ENCODE measurements around the gene TMF1. TPM values are rescaled to one million over a fixed set of nuclear protein-coding genes. Genes with fewer than 3 reads are reported as not detected.

The TMF1 gene
- polyA plus RNA-seq, 1 of the 3 experiments (the other 2 are of a cell fraction) = 3.2 TPM

DNA sequence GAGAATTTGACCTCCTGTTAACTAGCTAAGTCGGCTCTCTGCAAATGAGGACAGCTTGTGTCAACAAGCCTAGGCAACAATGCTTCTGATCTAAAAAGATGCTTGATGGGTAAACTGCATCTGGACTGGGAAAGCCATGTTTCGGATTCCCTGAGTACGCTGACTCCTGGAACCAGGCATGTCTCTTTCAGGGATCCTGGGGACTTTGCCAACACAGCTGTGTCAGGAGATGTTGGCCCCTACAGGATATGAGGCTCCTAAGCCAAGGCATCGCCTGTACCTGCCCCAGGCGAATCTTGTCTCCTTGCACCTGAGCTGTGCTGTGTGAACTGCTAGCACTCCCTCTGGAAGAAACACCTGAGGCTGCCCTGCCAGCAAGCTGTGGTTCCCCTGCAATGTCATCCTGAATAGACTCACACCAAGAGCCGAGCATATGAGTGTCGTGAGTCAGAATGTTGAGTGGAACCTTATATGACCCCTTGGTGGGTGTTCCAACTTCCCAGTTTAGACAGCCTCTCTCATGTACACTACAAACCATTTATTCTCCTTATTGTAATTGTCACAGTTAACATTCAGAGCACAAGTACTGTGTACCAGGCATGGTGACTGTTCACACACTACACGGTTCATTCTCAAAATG lies 55.7 kb downstream of the TMF1 start:
- Histone ChIP-seq H4K20me1 (ENCODE audit: insufficient read depth) (no peaks in the 10 kb centered on the region), H3K79me2 (ENCODE audit: insufficient read depth) (no peaks in the 10 kb centered on the region), H3K9ac (no peak overlapping the region), H3F3A (replicated peaks; ENCODE audit: insufficient read depth) (no peaks in the 10 kb centered on the region), H3K4me2 (no peak overlapping the region), H2AFZ (ENCODE audit: low read depth) (no peak overlapping the region), H3K36me3 (replicated peaks in 1 of 2; ENCODE audit: control insufficient read depth in 1 of 2, insufficient read depth in 2 of 2, low read length in 1 of 2) (peaks cover 35 to 51% of the 10 kb centered on the region in 2 experiments), H3K27me3 (ENCODE audit: insufficient read depth) (no peaks in the 10 kb centered on the region), H3K4me3 (ENCODE audit: low read depth in 2 of 2, low read length in 1 of 2) (no peak overlapping the region), H3K4me1 (ENCODE audit: control insufficient read depth in 1 of 2, insufficient read depth in 2 of 2, low read depth in 1 of 2, low read length in 1 of 2) (no peaks in the 10 kb centered on the region), H3K9me3 (no peaks in the 10 kb centered on the region), H3K9me2 (no peaks in the 10 kb centered on the region), H3K27ac (ENCODE audit: low read depth in 2 of 2, low read length in 1 of 2) (no peak overlapping the region)
- DNase-seq = no peak
- ChIA-PET POLR2A (no interaction called here), CTCF (interaction anchor here (1.6 to 2.2 kb wide), 2 partner anchors 10 to 17 kb away, joined by 5 to 8 read pairs; partner anchors contain the start of gene EOGT)
- whole genome bisulfite sequencing (ENCODE audit: low lambda C conversion rate) = 94% methylated on average over 4 of the region's 8 CpGs
- TF ChIP-seq MXI1 (IDR thresholded peaks at IDR 0.05; ENCODE audit: low read depth, low read length) (no peak), JUND (IDR thresholded peaks at IDR 0.05) (no peak), SMC3 (IDR thresholded peaks at IDR 0.05; ENCODE audit: low read depth, low read length) (no peak), EZH2phosphoT487 (IDR thresholded peaks at IDR 0.05; ENCODE audit: borderline replicate concordance, low read depth) (no peak), TEAD4 (IDR thresholded peaks at IDR 0.05; ENCODE audit: borderline replicate concordance, insufficient read depth) (no peak)
- TF ChIP-seq, protein P1, sequence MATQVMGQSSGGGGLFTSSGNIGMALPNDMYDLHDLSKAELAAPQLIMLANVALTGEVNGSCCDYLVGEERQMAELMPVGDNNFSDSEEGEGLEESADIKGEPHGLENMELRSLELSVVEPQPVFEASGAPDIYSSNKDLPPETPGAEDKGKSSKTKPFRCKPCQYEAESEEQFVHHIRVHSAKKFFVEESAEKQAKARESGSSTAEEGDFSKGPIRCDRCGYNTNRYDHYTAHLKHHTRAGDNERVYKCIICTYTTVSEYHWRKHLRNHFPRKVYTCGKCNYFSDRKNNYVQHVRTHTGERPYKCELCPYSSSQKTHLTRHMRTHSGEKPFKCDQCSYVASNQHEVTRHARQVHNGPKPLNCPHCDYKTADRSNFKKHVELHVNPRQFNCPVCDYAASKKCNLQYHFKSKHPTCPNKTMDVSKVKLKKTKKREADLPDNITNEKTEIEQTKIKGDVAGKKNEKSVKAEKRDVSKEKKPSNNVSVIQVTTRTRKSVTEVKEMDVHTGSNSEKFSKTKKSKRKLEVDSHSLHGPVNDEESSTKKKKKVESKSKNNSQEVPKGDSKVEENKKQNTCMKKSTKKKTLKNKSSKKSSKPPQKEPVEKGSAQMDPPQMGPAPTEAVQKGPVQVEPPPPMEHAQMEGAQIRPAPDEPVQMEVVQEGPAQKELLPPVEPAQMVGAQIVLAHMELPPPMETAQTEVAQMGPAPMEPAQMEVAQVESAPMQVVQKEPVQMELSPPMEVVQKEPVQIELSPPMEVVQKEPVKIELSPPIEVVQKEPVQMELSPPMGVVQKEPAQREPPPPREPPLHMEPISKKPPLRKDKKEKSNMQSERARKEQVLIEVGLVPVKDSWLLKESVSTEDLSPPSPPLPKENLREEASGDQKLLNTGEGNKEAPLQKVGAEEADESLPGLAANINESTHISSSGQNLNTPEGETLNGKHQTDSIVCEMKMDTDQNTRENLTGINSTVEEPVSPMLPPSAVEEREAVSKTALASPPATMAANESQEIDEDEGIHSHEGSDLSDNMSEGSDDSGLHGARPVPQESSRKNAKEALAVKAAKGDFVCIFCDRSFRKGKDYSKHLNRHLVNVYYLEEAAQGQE (IDR thresholded peaks at IDR 0.05; ENCODE audit: low read depth, low read length) = no peak

GRCh38 chr3:68988740-68989139 lies 63.4 kb downstream of the TMF1 start:
- peaks cover 32 to 45% of the 10 kb centered on the region in 2 experiments for H3K36me3 ChIP-seq (replicated peaks in 1 of 2; ENCODE audit: control insufficient read depth in 1 of 2, insufficient read depth in 2 of 2, low read length in 1 of 2)
- H3K4me1 ChIP-seq (ENCODE audit: control insufficient read depth in 1 of 2, insufficient read depth in 2 of 2, low read depth in 1 of 2, low read length in 1 of 2) = 0 out of 4 replicates have a peak, but pooled peaks cover 0 to 3% of the 10 kb centered on the region in 2 experiments
- POLR2A ChIA-PET = no interaction called here
- 59% methylated on average over 4 of the region's 4 CpGs for WGBS (ENCODE audit: low lambda C conversion rate)
- H3K27ac ChIP-seq (ENCODE audit: low read depth in 2 of 2, low read length in 1 of 2) = peak overlapping the region in 1 of 2 experiments; percentile 69; a peak in 2 of 4 replicates
- no peak overlapping the region for H2AFZ ChIP-seq (ENCODE audit: low read depth)
- no peaks in the 10 kb centered on the region for H3K9me3 ChIP-seq
- DNase-seq = no peak
- no peaks in the 10 kb centered on the region for H3K79me2 ChIP-seq (ENCODE audit: insufficient read depth)
- no peaks in the 10 kb centered on the region for H3F3A ChIP-seq (replicated peaks; ENCODE audit: insufficient read depth)
- TF ChIP-seq TCF12 (IDR thresholded peaks at IDR 0.05) = peak; percentile 50; the same call in 1 of the 2 replicates
- TF ChIP-seq, protein P2, sequence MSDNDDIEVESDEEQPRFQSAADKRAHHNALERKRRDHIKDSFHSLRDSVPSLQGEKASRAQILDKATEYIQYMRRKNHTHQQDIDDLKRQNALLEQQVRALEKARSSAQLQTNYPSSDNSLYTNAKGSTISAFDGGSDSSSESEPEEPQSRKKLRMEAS (IDR thresholded peaks at IDR 0.05; ENCODE audit: low read depth) = no peak
- peak; percentile 20; the same call in 1 of the 2 replicates for TF ChIP-seq FOSL2 (IDR thresholded peaks at IDR 0.05; ENCODE audit: borderline replicate concordance, low read depth)
- no peak overlapping the region for H3K4me3 ChIP-seq (ENCODE audit: low read depth in 2 of 2, low read length in 1 of 2)
- H3K9me2 ChIP-seq = no peaks in the 10 kb centered on the region
- peak overlapping the region; percentile 34; the same call in 1 of the 2 replicates for H3K4me2 ChIP-seq
- H4K20me1 ChIP-seq (ENCODE audit: insufficient read depth) = no peaks in the 10 kb centered on the region
- H3K9ac ChIP-seq = no peak overlapping the region
- CTCF ChIA-PET = no interaction called here
- H3K27me3 ChIP-seq (ENCODE audit: insufficient read depth) = no peaks in the 10 kb centered on the region
